NCI-H510A (cell line): ENCODE data around the gene MAMDC2.
"Not testable (repeated sequence)": the region's sequence is repeated elsewhere in the genome, so short reads cannot be mapped to it uniquely, and the experiment has no call there.

Source experiments
- DNase-seq: peaks from one replicate; lab custom pipeline; 2025; lab: John Stamatoyannopoulos, UW

MAMDC2 gene

DNA sequence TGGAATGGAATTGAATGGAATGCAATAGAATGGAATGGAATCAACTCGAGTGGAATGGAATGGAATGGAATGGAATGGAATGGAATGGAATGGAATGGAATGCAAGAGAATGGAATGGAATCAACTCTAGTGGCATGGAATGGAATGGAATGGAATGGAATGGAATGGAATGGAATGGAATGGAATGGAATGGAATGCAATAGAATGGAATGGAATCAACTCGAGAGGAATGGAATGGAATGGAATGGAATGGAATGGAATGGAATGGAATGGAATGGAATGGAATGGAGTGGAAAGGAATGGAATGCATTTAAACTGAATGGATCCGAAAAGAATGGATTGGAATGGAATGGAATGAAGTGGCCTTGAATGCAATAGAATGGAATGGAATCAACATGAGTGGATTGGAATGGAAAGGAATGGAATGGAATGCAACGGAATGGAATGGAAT lies 5.5 kb upstream of the MAMDC2 start:
- DNase-seq: not testable (repeated sequence)

DNA sequence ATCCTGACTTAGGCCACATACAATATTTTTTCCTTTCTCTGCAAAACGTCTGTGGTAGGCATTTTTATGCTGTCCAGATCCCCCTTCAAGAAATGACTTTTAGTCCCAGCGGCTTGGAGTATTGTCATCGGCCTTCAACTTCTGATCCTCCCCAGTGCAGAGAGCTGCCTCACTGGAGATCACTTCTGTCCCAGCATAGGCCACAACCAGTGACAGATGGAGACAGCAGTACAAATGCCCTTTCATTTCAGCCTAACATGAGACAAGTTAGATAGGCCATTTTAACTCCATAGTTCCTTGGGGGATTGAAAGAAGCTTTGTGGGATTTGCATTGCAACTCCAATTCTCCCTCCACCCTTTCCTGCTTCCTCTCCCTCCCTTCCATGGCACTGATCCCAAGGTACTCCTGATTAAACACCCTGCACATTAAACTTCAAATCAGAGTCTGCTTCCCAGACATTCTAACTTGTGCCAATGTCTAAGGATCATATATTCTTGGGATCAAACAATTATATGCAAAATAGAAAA lies 3.2 kb upstream of the MAMDC2 start:
- DNase-seq: no peak

DNA sequence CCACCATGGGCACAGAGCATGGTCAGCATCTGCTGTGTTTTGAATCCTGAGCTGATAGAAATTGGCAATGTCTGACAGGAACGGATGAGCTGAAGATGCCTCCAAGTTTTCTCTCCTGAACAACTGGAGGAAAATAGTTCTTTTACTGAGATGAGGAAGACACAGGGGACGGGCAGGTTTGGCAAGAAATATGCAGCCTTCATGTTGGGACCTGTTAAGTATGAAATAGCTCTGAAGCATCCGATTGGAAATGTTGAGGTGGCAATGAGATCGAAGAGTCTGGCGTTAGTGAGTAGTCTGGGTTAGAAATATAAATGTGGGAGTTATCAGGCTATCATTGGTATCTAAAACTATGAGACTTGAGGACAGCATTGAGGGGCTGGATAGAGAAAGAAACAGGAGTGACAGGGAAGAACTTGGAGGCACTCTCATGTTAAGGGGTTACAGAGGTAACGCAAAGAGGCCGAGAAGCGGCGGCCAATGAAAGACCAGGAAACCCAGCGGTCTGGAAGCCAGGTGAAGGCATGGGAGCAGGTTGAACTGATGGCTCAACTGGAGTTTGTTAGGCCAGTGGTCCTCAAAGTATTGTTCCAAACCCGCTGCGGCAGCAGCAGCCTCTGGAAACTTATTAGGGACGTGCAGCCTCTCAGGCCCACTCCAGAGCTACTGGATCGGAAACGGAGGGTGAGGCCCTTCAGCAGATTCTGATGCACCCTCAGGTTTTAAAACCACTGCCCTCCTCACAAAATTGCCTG lies 1.0 kb upstream of the MAMDC2 start:
- no peak for DNase-seq

DNA sequence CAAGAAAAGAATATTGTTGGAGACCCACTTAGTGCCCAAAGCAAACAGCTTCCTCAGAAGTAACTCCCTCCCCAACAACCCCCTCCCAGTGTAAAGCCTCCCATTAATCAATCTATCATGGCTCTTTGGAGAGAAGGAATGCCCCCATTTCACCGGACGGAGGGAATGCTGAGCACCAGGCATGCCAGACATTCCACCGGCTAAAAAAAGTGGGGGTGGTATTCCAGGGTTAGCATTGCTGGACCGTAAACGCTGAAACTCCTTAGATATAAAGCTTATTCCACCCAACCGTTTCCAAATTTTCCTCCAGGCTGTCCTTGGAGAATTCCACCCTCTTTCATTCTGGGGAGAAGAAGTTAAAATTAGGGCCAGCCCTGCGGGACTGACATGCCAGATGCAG lies 363 bp upstream of the MAMDC2 start:
- no peak for DNase-seq

DNA sequence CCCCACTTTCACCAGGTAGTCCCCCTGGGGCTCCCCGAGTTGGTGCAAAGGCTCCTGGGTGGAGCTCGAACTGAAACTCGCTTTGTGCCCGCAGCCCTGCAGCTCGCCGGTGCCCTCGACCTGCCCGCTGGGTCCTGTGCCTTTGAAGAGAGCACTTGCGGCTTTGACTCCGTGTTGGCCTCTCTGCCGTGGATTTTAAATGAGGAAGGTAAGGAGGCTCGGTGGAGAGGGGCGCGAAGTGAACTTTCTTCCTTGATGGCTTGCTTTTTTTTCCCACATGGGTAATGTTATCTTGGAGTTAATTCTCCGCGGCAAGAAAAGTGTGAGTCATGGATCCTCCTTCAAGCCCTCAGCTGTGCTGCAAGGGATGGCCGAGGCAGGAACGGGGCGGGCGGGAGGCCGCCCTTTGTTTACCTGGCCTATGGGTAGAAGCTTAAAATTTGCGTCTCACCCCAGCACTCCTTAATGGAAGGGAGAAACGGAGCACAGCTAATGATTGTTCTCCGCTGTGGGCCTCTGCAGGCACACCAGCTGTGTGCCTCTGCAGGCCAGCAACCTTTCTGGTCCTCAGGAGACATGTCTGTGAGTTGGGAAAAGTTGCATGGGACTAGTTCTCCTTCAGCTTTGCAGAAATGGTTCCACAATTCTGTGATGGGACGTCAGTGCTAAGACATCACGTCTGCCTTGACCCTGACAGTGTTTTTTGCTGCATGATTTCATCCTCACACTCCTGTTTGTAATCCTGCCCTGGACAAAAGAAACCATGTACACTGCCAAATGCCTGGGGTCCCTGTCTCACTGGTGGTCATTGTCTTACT lies 1.1 kb downstream of the MAMDC2 start:
- DNase-seq: no peak

DNA sequence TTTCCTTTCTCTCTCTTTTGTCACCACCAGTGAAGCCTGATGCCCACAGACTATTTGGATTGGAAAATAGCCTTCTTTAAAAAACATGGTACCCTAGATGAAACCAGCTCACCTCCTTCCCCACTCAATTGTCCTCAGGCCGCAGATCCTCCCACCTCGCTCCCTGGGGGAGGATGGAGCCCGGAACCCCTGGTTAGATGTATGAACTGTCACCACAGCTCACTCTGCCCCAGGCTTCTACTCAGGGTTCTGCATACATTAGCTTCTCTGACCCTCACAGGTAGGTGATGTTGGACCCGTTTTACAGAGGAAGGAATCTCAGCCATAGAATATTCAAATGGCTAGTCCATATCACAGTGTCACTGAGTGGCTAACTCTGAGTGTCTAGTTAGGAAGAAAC lies 1.8 kb downstream of the MAMDC2 start:
- DNase-seq: no peak

DNA sequence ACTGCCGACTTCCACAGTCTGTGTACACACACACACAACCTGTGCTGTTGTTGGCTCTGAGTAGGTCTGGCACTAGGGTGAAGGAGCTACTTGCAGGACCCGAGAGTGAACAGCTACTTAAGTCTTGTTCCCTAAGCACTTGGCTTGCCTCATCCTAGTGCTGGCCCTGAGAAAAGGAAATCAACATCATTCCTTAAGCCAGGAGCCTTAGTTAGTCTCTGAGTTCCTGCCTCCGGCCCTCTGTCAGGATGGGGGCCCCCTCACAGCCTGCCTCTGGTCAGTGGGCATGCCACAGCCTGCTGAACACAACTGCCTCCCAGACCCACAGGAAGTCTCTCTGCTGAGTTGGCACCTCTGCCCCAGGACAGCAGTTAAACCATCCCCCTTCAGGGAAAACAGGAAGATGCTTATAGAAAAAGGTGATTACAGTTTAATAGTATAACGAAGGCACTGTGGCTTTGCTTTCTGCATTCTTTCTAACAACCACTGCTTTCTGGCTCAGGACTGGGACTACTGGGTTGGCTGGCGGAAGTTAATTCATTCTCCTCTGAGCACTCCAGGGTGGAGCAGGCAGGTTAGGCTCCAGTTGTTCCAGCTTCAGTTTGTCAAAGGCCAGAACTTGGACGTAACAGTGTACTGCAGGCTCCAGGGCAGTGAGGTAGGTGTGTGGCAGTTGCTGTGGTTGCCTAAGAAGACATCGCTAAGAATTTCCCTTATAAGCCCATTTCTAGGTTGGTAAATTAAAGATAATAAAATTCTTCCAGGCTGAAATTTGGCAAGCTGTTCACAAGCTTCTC lies 2.8 kb downstream of the MAMDC2 start:
- DNase-seq: no peak

DNA sequence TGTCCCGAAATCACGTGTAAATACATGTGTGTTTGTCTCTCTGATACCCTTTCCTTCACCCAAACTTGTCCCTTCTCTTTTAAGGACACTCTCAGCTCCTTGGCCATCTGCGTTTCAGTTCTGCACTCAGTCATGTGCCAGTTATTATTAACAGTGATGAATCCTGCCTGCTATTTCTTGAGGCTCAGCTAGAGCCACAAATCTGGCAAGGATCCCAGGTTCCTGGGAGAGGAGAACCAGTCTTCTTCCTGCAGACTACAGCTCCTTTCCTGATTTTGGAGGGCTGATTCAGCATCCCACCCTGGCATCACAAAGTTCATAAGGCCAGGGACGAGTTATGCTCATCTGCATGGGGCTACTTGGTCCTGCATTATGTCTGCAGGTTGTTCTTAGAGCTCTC lies 5.6 kb downstream of the MAMDC2 start:
- DNase-seq: no peak

DNA sequence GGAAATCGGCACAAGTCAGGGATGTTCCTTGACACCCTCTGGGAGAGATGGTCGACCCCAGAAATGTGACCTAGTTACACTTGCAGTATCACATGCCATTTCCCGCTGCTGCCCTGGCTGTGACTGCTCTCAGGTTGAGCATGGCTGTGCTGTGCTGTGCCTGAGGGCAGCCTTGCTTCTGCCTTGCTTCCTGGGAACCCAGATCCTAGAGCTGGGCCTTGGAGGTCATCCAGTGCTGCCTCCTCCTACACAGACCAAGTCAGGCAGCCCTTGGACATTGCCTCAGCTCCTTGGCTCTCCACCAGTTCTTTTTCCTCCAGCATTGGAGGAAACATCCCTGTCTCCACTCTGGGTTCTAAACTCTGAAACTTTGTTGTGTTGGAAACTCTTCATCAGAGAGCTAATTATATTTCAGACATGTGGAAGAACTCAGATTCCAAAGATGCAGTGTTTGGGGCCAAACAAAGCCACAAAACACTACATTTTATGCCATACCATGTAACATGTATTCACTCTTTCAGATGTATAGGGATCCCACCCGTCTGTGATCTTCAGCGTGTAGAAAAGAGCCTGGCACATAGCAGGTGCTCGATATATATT lies 6.1 kb downstream of the MAMDC2 start:
- DNase-seq: no peak

DNA sequence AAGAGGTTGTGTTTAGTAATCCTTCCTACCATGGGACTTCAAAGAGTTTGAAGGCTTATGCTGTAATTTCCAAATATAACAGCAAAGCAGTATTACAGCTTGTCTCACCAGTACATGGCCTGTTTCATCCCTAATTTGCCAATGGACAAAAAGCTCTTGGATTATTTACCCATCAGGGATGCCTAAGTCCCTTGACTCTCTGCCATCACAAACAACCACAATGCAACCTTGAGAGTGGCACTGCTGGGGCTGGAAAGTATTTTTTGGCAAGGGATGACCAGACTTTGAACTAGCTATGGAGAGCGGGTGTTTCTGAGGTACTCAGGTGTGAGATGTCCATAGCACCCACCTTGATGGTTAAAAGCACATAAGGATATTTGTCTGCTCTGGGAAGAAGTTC lies 9.1 kb downstream of the MAMDC2 start:
- DNase-seq: no peak

DNA sequence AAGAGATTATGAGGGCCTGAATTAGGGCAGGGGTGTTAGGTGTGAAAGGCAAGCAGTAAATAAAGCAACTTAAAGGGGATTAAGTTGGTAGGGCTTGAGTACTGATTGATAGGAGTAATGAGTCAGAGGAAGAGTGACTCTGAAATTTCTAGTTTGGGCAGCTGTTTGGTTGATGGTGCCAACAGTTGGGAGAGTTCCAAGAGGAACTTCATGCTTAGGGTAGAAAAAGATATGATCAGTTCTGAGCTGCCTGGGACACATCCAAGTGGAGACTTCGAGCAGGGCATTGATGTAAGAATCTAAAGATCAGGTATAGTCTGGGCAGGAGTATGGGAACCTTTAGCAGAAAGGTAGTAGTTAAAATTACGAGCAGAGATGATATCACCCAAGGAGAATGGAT lies 10.2 kb downstream of the MAMDC2 start:
- no peak for DNase-seq

DNA sequence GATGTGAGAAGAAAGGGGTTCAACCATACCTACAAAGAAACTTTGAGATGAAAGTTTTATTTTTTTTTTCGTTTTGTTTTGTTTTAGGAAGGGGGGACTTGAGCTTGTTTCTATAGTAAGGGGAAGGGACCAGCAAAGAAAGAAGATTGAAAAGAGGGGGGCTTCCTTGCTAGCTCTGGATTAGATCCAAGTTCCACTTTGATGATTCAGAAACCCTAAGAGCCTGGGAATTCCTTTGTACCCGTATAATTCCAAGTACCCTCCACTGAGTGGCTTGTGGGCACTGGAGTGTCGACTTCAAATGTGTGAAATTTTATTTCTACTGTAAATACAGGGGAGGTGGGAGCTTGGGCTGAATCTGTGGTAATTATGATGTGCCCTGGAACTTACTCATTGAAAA lies 10.9 kb downstream of the MAMDC2 start:
- DNase-seq: no peak

DNA sequence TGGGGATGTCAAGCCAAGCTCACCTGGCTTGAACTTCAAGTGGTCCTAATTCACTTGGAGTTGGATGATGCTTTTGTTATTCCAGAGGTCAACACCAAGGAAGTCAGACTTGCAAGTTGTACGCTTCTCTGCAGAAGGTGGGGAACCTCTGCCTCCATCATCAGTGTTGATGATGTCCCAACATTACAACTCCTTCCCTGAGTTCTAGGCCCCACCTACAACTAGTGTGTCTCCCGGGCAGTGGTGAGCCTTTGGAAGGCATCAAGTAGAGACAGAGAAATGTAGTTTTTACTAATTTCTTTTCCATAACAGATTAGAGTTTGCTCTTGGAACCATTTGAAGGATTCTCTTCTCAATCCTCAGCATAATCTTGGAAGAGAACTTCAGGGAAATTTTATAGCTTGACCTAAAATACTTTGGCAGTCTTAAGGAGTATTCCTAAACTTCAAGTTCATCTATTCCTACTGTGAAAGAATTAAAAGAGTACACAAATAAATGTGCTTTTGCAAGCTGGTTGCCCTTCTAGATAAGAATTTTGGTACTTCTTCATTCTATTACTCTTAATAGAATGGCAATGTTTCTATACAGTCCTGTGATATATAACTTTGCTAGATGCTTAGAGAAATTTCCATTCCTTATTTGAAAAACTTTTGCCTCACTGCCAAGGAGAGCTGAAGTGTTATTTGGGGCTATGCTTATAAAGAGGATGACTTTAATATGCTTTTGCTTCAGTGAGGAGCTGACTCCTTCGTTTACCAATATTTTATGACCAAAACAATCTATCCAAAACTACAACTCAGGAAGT lies 12.0 kb downstream of the MAMDC2 start:
- DNase-seq: no peak

DNA sequence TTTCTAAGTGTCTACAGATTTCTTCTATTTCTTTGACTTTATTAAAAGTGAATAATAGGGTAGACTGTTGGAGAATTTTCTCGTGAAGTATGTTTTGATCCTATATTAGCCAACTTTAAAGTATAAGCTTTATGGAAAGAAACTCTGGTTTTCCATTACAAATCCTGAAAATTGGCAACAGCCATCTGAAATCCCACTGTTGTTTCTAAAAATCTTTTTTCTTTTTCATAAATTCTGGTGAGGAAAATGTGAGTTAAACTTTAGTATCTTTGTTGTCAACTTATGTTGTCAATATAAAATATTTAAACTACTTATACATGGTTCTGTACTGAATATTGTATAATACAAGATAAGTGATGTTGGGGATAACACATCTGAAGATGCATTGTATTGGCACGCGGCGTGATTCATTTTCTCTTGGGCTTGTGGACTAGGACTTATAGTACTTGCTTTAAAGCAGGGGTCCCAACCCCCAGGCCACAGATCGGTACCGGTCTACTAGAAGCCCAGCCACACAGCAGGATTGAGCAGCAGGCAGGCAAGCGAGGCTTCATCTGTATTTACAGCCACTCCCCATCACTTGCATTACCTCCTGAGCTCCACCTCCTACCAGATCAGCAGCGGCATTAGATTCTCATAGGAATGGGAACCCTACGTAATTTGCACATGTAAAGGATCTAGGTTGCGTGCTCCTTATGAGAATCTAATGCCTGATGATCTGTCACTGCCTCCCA lies 12.7 kb downstream of the MAMDC2 start:
- DNase-seq: no peak

DNA sequence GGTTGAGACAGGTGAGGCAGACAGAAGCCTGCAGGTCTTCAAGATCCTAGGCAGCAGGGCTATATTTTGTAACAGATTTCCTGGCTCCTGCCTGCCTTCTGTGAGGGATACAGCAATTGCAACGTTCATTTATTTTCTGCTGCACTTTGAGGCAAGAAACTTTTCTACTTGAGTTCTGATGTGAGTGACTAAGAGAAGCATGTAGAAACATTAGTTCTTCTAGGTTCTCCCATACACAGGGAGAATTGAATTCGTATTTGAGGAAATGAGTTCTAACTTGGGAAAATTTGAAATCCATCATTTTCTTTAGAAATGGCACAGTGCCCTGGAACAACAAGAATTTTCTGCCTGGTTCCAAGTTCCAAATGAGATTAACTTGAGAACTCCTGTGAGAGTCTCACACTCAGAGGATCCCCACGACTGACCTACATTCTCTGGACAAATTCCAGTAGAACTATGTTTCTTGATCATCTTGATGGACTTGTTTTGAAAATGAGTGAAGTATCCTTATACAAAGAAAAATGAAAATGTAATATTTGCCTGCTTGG lies 15.0 kb downstream of the MAMDC2 start:
- DNase-seq: no peak

DNA sequence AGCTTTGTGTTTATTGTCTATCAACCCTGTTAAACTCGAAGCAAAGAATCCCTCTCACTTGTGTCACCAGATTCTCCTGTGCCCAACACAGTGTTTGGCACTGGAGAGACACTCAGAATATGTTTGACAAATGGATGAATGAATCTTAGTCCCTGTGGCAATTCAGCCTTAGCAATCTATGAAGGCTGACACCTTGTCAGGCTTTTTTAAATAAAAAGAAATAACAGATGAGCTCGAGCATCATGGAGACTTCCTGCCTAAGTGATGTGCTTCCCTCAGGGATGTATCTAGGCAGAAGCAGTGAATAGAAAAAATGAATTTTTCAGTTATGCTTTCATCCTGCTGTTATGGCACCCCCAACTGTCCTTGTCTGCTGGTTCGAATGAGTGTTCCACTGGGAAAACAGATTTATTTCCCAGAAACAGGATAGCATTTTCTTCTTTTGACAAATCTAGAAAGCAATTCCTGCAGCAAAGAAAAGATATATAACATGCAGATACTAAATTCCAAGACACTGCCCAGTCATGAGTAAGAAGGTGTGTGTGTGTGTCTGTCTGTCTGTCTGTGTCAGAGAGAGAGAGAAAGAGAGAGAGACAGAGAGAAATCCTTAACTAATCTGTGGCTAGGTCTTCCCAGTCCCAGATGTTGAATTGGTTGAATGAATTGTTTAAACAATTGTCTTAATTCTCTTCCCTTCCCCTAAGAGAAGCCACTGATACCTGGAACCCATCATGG lies 16.7 kb downstream of the MAMDC2 start:
- DNase-seq: no peak

DNA sequence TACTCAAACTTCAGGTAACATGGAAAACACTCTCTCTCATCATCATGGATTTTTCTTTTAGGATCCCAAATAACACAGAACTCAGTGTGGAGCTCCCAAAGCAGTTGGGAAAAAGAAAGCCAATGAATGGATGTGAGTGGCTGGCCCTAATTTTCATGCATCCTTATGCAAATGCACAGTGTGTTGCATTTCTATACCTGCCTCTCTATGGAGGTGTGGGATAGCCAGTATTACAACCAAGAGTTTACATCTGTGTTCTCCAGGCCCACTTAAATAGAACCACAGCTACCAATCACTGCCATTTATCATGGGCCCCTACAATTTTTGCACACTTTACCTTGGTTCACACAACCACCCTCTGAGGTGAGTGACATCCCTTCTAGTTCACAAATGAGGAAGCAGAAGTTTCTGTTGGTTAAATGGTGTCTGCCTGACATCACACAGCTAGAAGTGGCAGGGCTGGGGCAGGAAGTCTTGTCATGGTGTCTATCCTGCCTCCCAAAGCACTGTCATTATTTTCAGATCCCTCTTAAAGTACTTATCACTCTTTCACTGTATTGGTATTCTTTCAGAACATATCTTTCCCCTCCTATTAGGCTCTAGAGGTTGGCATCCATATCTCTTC lies 17.3 kb downstream of the MAMDC2 start:
- DNase-seq: no peak

DNA sequence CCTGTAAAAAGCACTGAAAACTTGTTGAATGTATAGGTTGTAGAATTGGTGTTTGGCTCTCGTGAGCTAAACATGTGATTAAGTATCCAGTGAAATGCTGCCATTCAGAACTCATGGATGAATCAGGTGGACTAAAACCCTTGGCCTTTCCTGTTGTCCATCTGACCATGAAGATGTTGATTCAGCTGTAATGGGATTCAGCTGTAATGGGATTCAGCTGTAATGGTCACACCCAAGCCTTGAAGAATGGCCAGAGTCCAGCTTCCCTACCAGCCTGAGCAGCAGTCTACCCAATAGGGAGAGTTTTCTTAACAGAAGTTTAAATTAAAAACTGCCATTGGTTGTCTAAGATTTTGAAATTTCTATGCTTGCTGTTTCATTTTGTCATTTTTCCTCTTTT lies 18.1 kb downstream of the MAMDC2 start:
- DNase-seq: no peak

DNA sequence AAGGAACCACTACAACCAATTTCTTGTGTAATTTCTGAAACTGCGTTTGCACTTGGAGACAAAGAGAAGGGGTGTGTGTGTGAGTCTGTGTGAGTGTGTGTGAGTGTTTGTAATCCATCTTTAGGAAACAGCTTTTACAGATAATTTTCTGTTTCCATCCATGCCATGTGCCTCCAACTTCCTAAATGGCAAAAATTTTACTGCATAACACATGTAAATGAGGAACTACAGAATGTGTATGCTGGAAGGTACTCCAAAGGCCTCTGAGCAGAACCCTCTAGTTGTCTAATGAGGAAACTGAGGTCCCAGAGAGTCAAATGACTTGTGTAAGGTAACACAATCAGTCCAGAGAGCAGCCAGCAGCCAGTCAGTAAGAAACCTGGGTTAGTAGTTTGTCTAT lies 20.8 kb downstream of the MAMDC2 start:
- DNase-seq: no peak
